ENCODE results near the gene ANKAR. TPM values are rescaled to one million over a fixed set of nuclear protein-coding genes. Genes with fewer than 3 reads are reported as not detected.

Gene ANKAR
- total and polyA plus RNA-seq, 7 experiments from 2014 or later: 3.2 to 17.9 (median 8.5) TPM

GRCh38 chr2:189657867-189658266 lies 16.6 kb upstream of the ANKAR start:
- no peaks in the 10 kb centered on the region for H3K27me3 Mint-ChIP-seq
- no peaks in the 10 kb centered on the region for H3K27me3 ChIP-seq (ENCODE audit: control insufficient read depth in 2 of 2, insufficient read depth in 2 of 2, low read length in 2 of 2)
- peaks cover 32 to 37% of the 10 kb centered on the region in 2 donors for H3K4me1 ChIP-seq (ENCODE audit: control insufficient read depth in 2 of 2, insufficient read depth in 2 of 2, low read length in 2 of 2)
- ChIA-PET CTCF (interaction anchor here (2.5 to 6.5 kb wide), 4 partner anchors 15 to 41 kb away, joined by 5 to 56 read pairs (median 32); partner anchors contain the start of gene ANKAR), POLR2A (interaction anchor here (0.6 to 2.8 kb wide), 16 partner anchors 11 to 1028 kb away, joined by 3 to 25 read pairs (median 4); partner anchors contain the start of genes ANKAR, OSGEPL1, SLC40A1 and WDR75)
- H3K27ac ChIP-seq (ENCODE audit: low read depth, low read length): peak overlapping the region; percentile 70
- H3K4me1 Mint-ChIP-seq: peaks cover 28 to 56% (median 51%) of the 10 kb centered on the region in 7 donors
- DNase-seq: peak in 8 of 9 donors; percentile 37 to 60 (median 52)
- peaks cover 0 to 2% (median 0%) of the 10 kb centered on the region in 11 donors for H3K9me3 Mint-ChIP-seq
- peaks cover 0 to 1% (median 0%) of the 10 kb centered on the region in 5 donors for H3K36me3 Mint-ChIP-seq
- intact Hi-C loops (cut with micrococcal nuclease): loop anchor here (1.0 to 2.0 kb wide), 3 partner anchors 77 to 714 kb away; partner anchors contain the start of genes SLC40A1 (in 1 of the 2) and WDR75 (in 1 of the 2)
- ATAC-seq: no peak
- peak overlapping the region in 7 of 9 donors; percentile 85 to 98 (median 91) for H3K27ac Mint-ChIP-seq
- H3K36me3 ChIP-seq (ENCODE audit: control insufficient read depth in 2 of 3, insufficient read depth in 3 of 3, low read length in 3 of 3): no peaks in the 10 kb centered on the region
- peak overlapping the region; percentile 25 for H3K4me3 ChIP-seq (ENCODE audit: low read length)
- H3K4me3 Mint-ChIP-seq: peak overlapping the region; percentile 66 to 89 (median 76)
- no peaks in the 10 kb centered on the region for H3K9me3 ChIP-seq (ENCODE audit: control insufficient read depth in 2 of 3, low read length in 3 of 3)

- peak overlapping the region; percentile 66 to 89 (median 76) for H3K4me3 Mint-ChIP-seq
- H3K36me3 ChIP-seq (ENCODE audit: control insufficient read depth in 2 of 3, insufficient read depth in 3 of 3, low read length in 3 of 3): no peaks in the 10 kb centered on the region
- peaks cover 32 to 38% of the 10 kb centered on the region in 2 donors for H3K4me1 ChIP-seq (ENCODE audit: control insufficient read depth in 2 of 2, insufficient read depth in 2 of 2, low read length in 2 of 2)
- peaks cover 0 to 3% (median under 1%) of the 10 kb centered on the region in 5 donors for H3K36me3 Mint-ChIP-seq
- peak overlapping the region; percentile 70 for H3K27ac ChIP-seq (ENCODE audit: low read depth, low read length)
- ChIA-PET CTCF (interaction anchor here (0.8 to 6.5 kb wide), 15 partner anchors 10 to 410 kb away, joined by 3 to 56 read pairs (median 7); partner anchors contain the start of genes ANKAR, OSGEPL1 and SLC40A1), POLR2A (interaction anchor here (0.6 to 2.8 kb wide), 19 partner anchors 12 to 702 kb away, joined by 3 to 25 read pairs (median 4); partner anchors contain the start of genes ANKAR, ORMDL1, OSGEPL1 and PMS1)
- H3K4me3 ChIP-seq (ENCODE audit: low read length): peak overlapping the region; percentile 25
- no peaks in the 10 kb centered on the region for H3K27me3 ChIP-seq (ENCODE audit: control insufficient read depth in 2 of 2, insufficient read depth in 2 of 2, low read length in 2 of 2)
- ATAC-seq (no peak), DNase-seq (peak in 5 of 9 donors; percentile 14 to 58 (median 41))
- H3K9me3 ChIP-seq (ENCODE audit: control insufficient read depth in 2 of 3, low read length in 3 of 3): no peaks in the 10 kb centered on the region
- peaks cover 31 to 59% (median 51%) of the 10 kb centered on the region in 7 donors for H3K4me1 Mint-ChIP-seq
- H3K9me3 Mint-ChIP-seq: peaks cover 0 to 2% (median 0%) of the 10 kb centered on the region in 11 donors
- H3K27ac Mint-ChIP-seq: peak overlapping the region in 7 of 9 donors; percentile 85 to 98 (median 91)
- intact Hi-C loops (cut with micrococcal nuclease): loop anchor here in 1 of 2 donors (2.0 kb wide), 1 partner anchor 78 kb away; the partner anchor contains the start of gene SLC40A1
- no peaks in the 10 kb centered on the region for H3K27me3 Mint-ChIP-seq
Observed at GRCh38 chr2:189658306-189659212, 15.9 kb upstream of the ANKAR start.

- Histone ChIP-seq H3K27me3 (ENCODE audit: control insufficient read depth in 2 of 2, insufficient read depth in 2 of 2, low read length in 2 of 2) (no peaks in the 10 kb centered on the region), H3K4me3 (ENCODE audit: low read length) (no peak overlapping the region), H3K9me3 (ENCODE audit: control insufficient read depth in 2 of 3, low read length in 3 of 3) (no peaks in the 10 kb centered on the region), H3K27ac (ENCODE audit: low read depth, low read length) (peak overlapping the region; percentile 70), H3K36me3 (ENCODE audit: control insufficient read depth in 2 of 3, insufficient read depth in 3 of 3, low read length in 3 of 3) (no peaks in the 10 kb centered on the region), H3K4me1 (ENCODE audit: control insufficient read depth in 2 of 2, insufficient read depth in 2 of 2, low read length in 2 of 2) (peaks cover 32 to 38% of the 10 kb centered on the region in 2 donors)
- peaks cover 33 to 64% (median 44%) of the 10 kb centered on the region in 7 donors for H3K4me1 Mint-ChIP-seq
- no peak for ATAC-seq
- peak overlapping the region in 7 of 9 donors; percentile 26 to 98 (median 91) for H3K27ac Mint-ChIP-seq
- H3K27me3 Mint-ChIP-seq: no peaks in the 10 kb centered on the region
- H3K36me3 Mint-ChIP-seq: peaks cover 0 to 6% (median 3%) of the 10 kb centered on the region in 5 donors
- DNase-seq: no peak
- no peaks in the 10 kb centered on the region for H3K9me3 Mint-ChIP-seq
- ChIA-PET CTCF (interaction anchor here (0.6 to 6.5 kb wide), 15 partner anchors 9 to 409 kb away, joined by 3 to 56 read pairs (median 7); partner anchors contain the start of genes ANKAR and SLC40A1), POLR2A (interaction anchor here (0.6 to 5.5 kb wide), 10 partner anchors 13 to 219 kb away, joined by 3 to 61 read pairs (median 6); partner anchors contain the start of genes ANKAR, ORMDL1, OSGEPL1 and PMS1)
- intact Hi-C loops (cut with micrococcal nuclease): loop anchor here (2.0 to 10.0 kb wide), 11 partner anchors 79 to 1491 kb away; partner anchors contain the start of genes MFSD6 (in 1 of the 2), NAB1 (in 1 of the 2), SLC40A1 (in 1 of the 2) and STAT4 (in 1 of the 2)
- peak overlapping the region in 1 of 10 donors; percentile 43 for H3K4me3 Mint-ChIP-seq
Observed at GRCh38 chr2:189659734-189660133, 14.7 kb upstream of the ANKAR start.

GRCh38 chr2:189660803-189661147 lies 13.7 kb upstream of the ANKAR start:
- no peak for ATAC-seq
- peaks cover 32 to 38% of the 10 kb centered on the region in 2 donors for H3K4me1 ChIP-seq (ENCODE audit: control insufficient read depth in 2 of 2, insufficient read depth in 2 of 2, low read length in 2 of 2)
- Mint-ChIP-seq H3K4me1 (peaks cover 33 to 62% (median 43%) of the 10 kb centered on the region in 7 donors), H3K27me3 (no peaks in the 10 kb centered on the region), H3K27ac (no peak overlapping the region), H3K9me3 (no peaks in the 10 kb centered on the region), H3K4me3 (no peak overlapping the region), H3K36me3 (peaks cover 0 to 6% (median 4%) of the 10 kb centered on the region in 5 donors)
- H3K27me3 ChIP-seq (ENCODE audit: control insufficient read depth in 2 of 2, insufficient read depth in 2 of 2, low read length in 2 of 2): no peaks in the 10 kb centered on the region
- no peak overlapping the region for H3K27ac ChIP-seq (ENCODE audit: low read depth, low read length)
- DNase-seq: no peak
- CTCF ChIA-PET: interaction anchor here (0.5 to 6.5 kb wide), 20 partner anchors 9 to 217 kb away, joined by 3 to 56 read pairs (median 5); partner anchors contain the start of genes ANKAR and OSGEPL1
- H3K9me3 ChIP-seq (ENCODE audit: control insufficient read depth in 2 of 3, low read length in 3 of 3): no peaks in the 10 kb centered on the region
- no peak overlapping the region for H3K4me3 ChIP-seq (ENCODE audit: low read length)
- H3K36me3 ChIP-seq (ENCODE audit: control insufficient read depth in 2 of 3, insufficient read depth in 3 of 3, low read length in 3 of 3): peaks cover 0 to 2% (median 0%) of the 10 kb centered on the region in 3 experiments
- intact Hi-C loops (cut with micrococcal nuclease): loop anchor here (1.0 to 10.0 kb wide), 23 partner anchors 14 to 1490 kb away; partner anchors contain the start of genes ANKAR (in 2 of the 2), ORMDL1 (in 2 of the 2), OSGEPL1 (in 2 of the 2) and PMS1 (in 2 of the 2)
- POLR2A ChIA-PET: interaction anchor here (0.7 to 5.5 kb wide), 10 partner anchors 11 to 879 kb away, joined by 3 to 61 read pairs (median 12); partner anchors contain the start of genes ANKAR, ORMDL1, OSGEPL1 and PMS1

- Histone ChIP-seq H3K27me3 (ENCODE audit: control insufficient read depth in 2 of 2, insufficient read depth in 2 of 2, low read length in 2 of 2) (no peaks in the 10 kb centered on the region), H3K9me3 (ENCODE audit: control insufficient read depth in 2 of 3, low read length in 3 of 3) (no peaks in the 10 kb centered on the region), H3K36me3 (ENCODE audit: control insufficient read depth in 2 of 3, insufficient read depth in 3 of 3, low read length in 3 of 3) (peaks cover 0 to 7% (median 0%) of the 10 kb centered on the region in 3 experiments), H3K27ac (ENCODE audit: low read depth, low read length) (peak within 1 kb of the TSS; percentile 95), H3K4me1 (ENCODE audit: control insufficient read depth in 2 of 2, insufficient read depth in 2 of 2, low read length in 2 of 2) (peaks cover 32 to 38% of the 10 kb centered on the region in 2 donors), H3K4me3 (ENCODE audit: low read length) (peak within 1 kb of the TSS; percentile 86)
- intact Hi-C loops (cut with micrococcal nuclease): loop anchor here (1.0 to 10.0 kb wide), 23 partner anchors 13 to 1489 kb away; partner anchors contain the start of genes ANKAR (in 2 of the 2), ORMDL1 (in 2 of the 2), OSGEPL1 (in 2 of the 2) and PMS1 (in 2 of the 2)
- POLR2A ChIA-PET: interaction anchor here (0.7 to 5.5 kb wide), 12 partner anchors 10 to 878 kb away, joined by 3 to 61 read pairs (median 10); partner anchors contain the start of genes ANKAR, ORMDL1, OSGEPL1 and PMS1
- no peaks in the 10 kb centered on the region for H3K27me3 Mint-ChIP-seq
- no peaks in the 10 kb centered on the region for H3K9me3 Mint-ChIP-seq
- ATAC-seq: peak; percentile 97
- peak within 1 kb of the TSS in 1 of 9 donors; percentile 91 for H3K27ac Mint-ChIP-seq
- H3K36me3 Mint-ChIP-seq: peaks cover 0 to 9% (median 4%) of the 10 kb centered on the region in 5 donors
- DNase-seq: peak; percentile 97 to 100 (median 99)
- peaks cover 32 to 62% (median 43%) of the 10 kb centered on the region in 7 donors for H3K4me1 Mint-ChIP-seq
- CTCF ChIA-PET: interaction anchor here (0.5 to 6.5 kb wide), 21 partner anchors 9 to 218 kb away, joined by 3 to 56 read pairs (median 5); partner anchors contain the start of genes ANKAR and OSGEPL1
- no peak within 1 kb of the TSS for H3K4me3 Mint-ChIP-seq
Observed at GRCh38 chr2:189661148-189661956, 13.1 kb upstream of the ANKAR start, which contains the start of gene ASNSD1. TSS of gene ASNSD1 (plus strand) at chr2:189661459. CDS start at chr2:189666133, 4,674 bp downstream.

Data from naive thymus-derived CD4-positive, alpha-beta T cell (primary cell).